Measurements from ENCODE around the gene CNPY2. TPM values are rescaled to one million over a fixed set of nuclear protein-coding genes. Genes with fewer than 3 reads are reported as not detected.
"Not testable (repeated sequence)": the region's sequence is repeated elsewhere in the genome, so short reads cannot be mapped to it uniquely, and the experiment has no call there.

The CNPY2 gene
- total RNA-seq, 2 experiments from 2014 or later: 133 to 142 TPM

GRCh38 chr12:56288705-56289387 is 26.9 kb downstream of the CNPY2 start:
- no peaks in the 10 kb centered on the region for H3K27me3 Mint-ChIP-seq
- peaks cover 21% of the 10 kb centered on the region for H3K36me3 Mint-ChIP-seq
- H3K27ac Mint-ChIP-seq: peak overlapping the region; percentile 25
- DNase-seq: no peak
- peaks cover 25% of the 10 kb centered on the region for H3K4me1 Mint-ChIP-seq
- H3K9me3 Mint-ChIP-seq: no peaks in the 10 kb centered on the region
- no peak overlapping the region for H3K4me3 Mint-ChIP-seq

GRCh38 chr12:56286044-56286830 is 29.6 kb downstream of the CNPY2 start:
- DNase-seq: no peak
- H3K27me3 Mint-ChIP-seq: no peaks in the 10 kb centered on the region
- H3K36me3 Mint-ChIP-seq: peaks cover 24% of the 10 kb centered on the region
- H3K4me1 Mint-ChIP-seq: peaks cover 10% of the 10 kb centered on the region
- no peak overlapping the region for H3K27ac Mint-ChIP-seq
- no peak overlapping the region for H3K4me3 Mint-ChIP-seq
- H3K9me3 Mint-ChIP-seq: no peaks in the 10 kb centered on the region

GRCh38 chr12:56284263-56284662 is 31.5 kb downstream of the CNPY2 start:
- not testable (repeated sequence) for H3K27me3 Mint-ChIP-seq, H3K4me3 Mint-ChIP-seq, DNase-seq, H3K4me1 Mint-ChIP-seq, H3K9me3 Mint-ChIP-seq, H3K27ac Mint-ChIP-seq
- H3K36me3 Mint-ChIP-seq: peaks cover 24% of the 10 kb centered on the region

- no peaks in the 10 kb centered on the region for H3K4me1 Mint-ChIP-seq
- H3K36me3 Mint-ChIP-seq: peaks cover 32% of the 10 kb centered on the region
- H3K9me3 Mint-ChIP-seq: no peaks in the 10 kb centered on the region
- DNase-seq: no peak
- H3K27me3 Mint-ChIP-seq: no peaks in the 10 kb centered on the region
- H3K27ac Mint-ChIP-seq: no peak overlapping the region
- H3K4me3 Mint-ChIP-seq: no peak overlapping the region
Measured at GRCh38 chr12:56282579-56282978, 33.2 kb downstream of the CNPY2 start.

GRCh38 chr12:56282030-56282429 is 33.8 kb downstream of the CNPY2 start:
- Mint-ChIP-seq H3K27ac (no peak overlapping the region), H3K9me3 (no peaks in the 10 kb centered on the region), H3K4me3 (no peak overlapping the region), H3K27me3 (no peaks in the 10 kb centered on the region), H3K36me3 (peaks cover 33% of the 10 kb centered on the region), H3K4me1 (no peaks in the 10 kb centered on the region)
- DNase-seq: no peak

- no peaks in the 10 kb centered on the region for H3K9me3 Mint-ChIP-seq
- H3K27ac Mint-ChIP-seq: no peak overlapping the region
- H3K4me1 Mint-ChIP-seq: no peaks in the 10 kb centered on the region
- peaks cover 35% of the 10 kb centered on the region for H3K36me3 Mint-ChIP-seq
- H3K4me3 Mint-ChIP-seq: no peak overlapping the region
- no peaks in the 10 kb centered on the region for H3K27me3 Mint-ChIP-seq
- DNase-seq: no peak
Measured at GRCh38 chr12:56280849-56281248, 34.9 kb downstream of the CNPY2 start.

- no peak for DNase-seq
- no peaks in the 10 kb centered on the region for H3K9me3 Mint-ChIP-seq
- H3K4me1 Mint-ChIP-seq: no peaks in the 10 kb centered on the region
- no peak overlapping the region for H3K4me3 Mint-ChIP-seq
- no peaks in the 10 kb centered on the region for H3K27me3 Mint-ChIP-seq
- H3K36me3 Mint-ChIP-seq: peaks cover 37% of the 10 kb centered on the region
- no peak overlapping the region for H3K27ac Mint-ChIP-seq
Measured at GRCh38 chr12:56278905-56279304, 36.9 kb downstream of the CNPY2 start.

GRCh38 chr12:56274299-56274698 is 41.5 kb downstream of the CNPY2 start:
- H3K27ac Mint-ChIP-seq: no peak overlapping the region
- H3K36me3 Mint-ChIP-seq: peaks cover 35% of the 10 kb centered on the region
- H3K27me3 Mint-ChIP-seq: no peaks in the 10 kb centered on the region
- no peaks in the 10 kb centered on the region for H3K4me1 Mint-ChIP-seq
- H3K4me3 Mint-ChIP-seq: no peak overlapping the region
- H3K9me3 Mint-ChIP-seq: no peaks in the 10 kb centered on the region
- DNase-seq: no peak

- H3K36me3 Mint-ChIP-seq: peaks cover 26% of the 10 kb centered on the region
- H3K27me3 Mint-ChIP-seq, H3K27ac Mint-ChIP-seq, H3K4me3 Mint-ChIP-seq, DNase-seq, H3K9me3 Mint-ChIP-seq: not testable (repeated sequence)
- H3K4me1 Mint-ChIP-seq: peaks cover 10% of the 10 kb centered on the region
Measured at GRCh38 chr12:56272468-56272867, 43.3 kb downstream of the CNPY2 start.

GRCh38 chr12:56271031-56271430 is 44.8 kb downstream of the CNPY2 start:
- Mint-ChIP-seq H3K4me1 (peaks cover 16% of the 10 kb centered on the region), H3K36me3 (peaks cover 24% of the 10 kb centered on the region), H3K27ac (no peak overlapping the region), H3K4me3 (no peak overlapping the region), H3K27me3 (no peaks in the 10 kb centered on the region), H3K9me3 (no peaks in the 10 kb centered on the region)
- no peak for DNase-seq

- H3K9me3 Mint-ChIP-seq: no peaks in the 10 kb centered on the region
- DNase-seq: no peak
- H3K27ac Mint-ChIP-seq: no peak overlapping the region
- H3K4me3 Mint-ChIP-seq: peak overlapping the region; percentile 92
- H3K27me3 Mint-ChIP-seq: no peaks in the 10 kb centered on the region
- H3K4me1 Mint-ChIP-seq: peaks cover 19% of the 10 kb centered on the region
- peaks cover 13% of the 10 kb centered on the region for H3K36me3 Mint-ChIP-seq
Measured at GRCh38 chr12:56267443-56268071, 48.2 kb downstream of the CNPY2 start.

- Mint-ChIP-seq H3K4me1 (peaks cover 19% of the 10 kb centered on the region), H3K27ac (peak within 1 kb of the TSS; percentile 90), H3K36me3 (peaks cover 13% of the 10 kb centered on the region), H3K9me3 (no peaks in the 10 kb centered on the region), H3K4me3 (peak within 1 kb of the TSS; percentile 92), H3K27me3 (no peaks in the 10 kb centered on the region)
- DNase-seq: peak; percentile 92
Measured at GRCh38 chr12:56266693-56267442, 48.9 kb downstream of the CNPY2 start, which contains the start of gene COQ10A. COQ10A (plus strand) TSS chr12:56266942; CDS start chr12:56267119, 177 bp downstream.

- Mint-ChIP-seq H3K4me1 (peaks cover 19% of the 10 kb centered on the region), H3K27ac (peak overlapping the region; percentile 90), H3K36me3 (peaks cover 13% of the 10 kb centered on the region), H3K4me3 (peak overlapping the region; percentile 92)
- H3K27me3 Mint-ChIP-seq, H3K9me3 Mint-ChIP-seq, DNase-seq: not testable (repeated sequence)
Measured at GRCh38 chr12:56266068-56266692, 49.6 kb downstream of the CNPY2 start.

- H3K9me3 Mint-ChIP-seq, H3K36me3 Mint-ChIP-seq, H3K4me3 Mint-ChIP-seq, DNase-seq, H3K27me3 Mint-ChIP-seq, H3K27ac Mint-ChIP-seq: not testable (repeated sequence)
- peaks cover 20% of the 10 kb centered on the region for H3K4me1 Mint-ChIP-seq
Measured at GRCh38 chr12:56262955-56263354, 52.8 kb downstream of the CNPY2 start.
